ENCODE data around the gene YY2. TPM values are rescaled to one million over a fixed set of nuclear protein-coding genes. Genes with fewer than 3 reads are reported as not detected.
A peak's percentile ranks its signal among the peaks of the same experiment; 100 is the strongest.

The YY2 gene
- total and polyA plus RNA-seq, 2 donors (not counting 1 experiment from before 2014, with no cell fraction given) = 1.5 to 2.8 TPM

DNA sequence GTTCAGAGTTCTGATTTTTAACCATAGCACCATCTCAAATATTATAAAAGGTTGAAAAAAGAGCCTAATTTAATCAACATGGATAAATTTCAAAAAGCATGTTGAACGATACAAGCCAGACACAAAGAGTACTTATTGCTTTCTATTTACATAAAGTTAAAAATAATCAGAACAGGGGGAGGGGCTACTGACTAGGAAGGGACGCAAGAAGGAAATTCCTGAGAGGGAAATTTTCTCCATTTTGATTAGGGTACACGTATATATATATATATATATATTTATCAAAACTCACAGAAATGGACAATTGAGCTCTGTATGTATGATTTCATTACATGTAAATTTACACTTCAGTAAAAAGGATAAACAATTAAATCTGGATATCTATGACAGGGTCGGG is 16.9 kb upstream of the YY2 start:
- Histone ChIP-seq H3K36me3 (ENCODE audit: control insufficient read depth, insufficient read depth, low read length) (no peaks in the 10 kb centered on the region), H2AFZ (ENCODE audit: low read length) (peak overlapping the region; percentile 78), H3K27ac (ENCODE audit: insufficient read depth, low read length) (peak overlapping the region; percentile 82), H4K20me1 (ENCODE audit: control insufficient read depth, extremely low read depth, insufficient read depth, low read length) (no peaks in the 10 kb centered on the region), H3K9ac (ENCODE audit: insufficient read depth, low read length) (peak overlapping the region; percentile 58), H3K9me3 (ENCODE audit: control insufficient read depth, insufficient read depth, low read depth, low read length) (no peaks in the 10 kb centered on the region), H3K4me2 (ENCODE audit: extremely low read depth, insufficient read depth, low read length) (peak overlapping the region; percentile 68), H3K4me1 (ENCODE audit: control insufficient read depth, extremely low read depth, insufficient read depth, low read length) (peaks cover 2% of the 10 kb centered on the region), H3K4me3 (replicated peaks in 1 of 4; ENCODE audit: control extremely low read depth in 1 of 4, insufficient read depth in 1 of 4, low read depth in 3 of 4, low read length in 4 of 4) (peak overlapping the region; percentile 38 to 92 (median 68)), H3K79me2 (ENCODE audit: control insufficient read depth, insufficient read depth, low read length) (peaks cover 12% of the 10 kb centered on the region), H3K27me3 (ENCODE audit: control insufficient read depth, insufficient read depth, low read length) (no peaks in the 10 kb centered on the region)
- TF ChIP-seq, protein P1, sequence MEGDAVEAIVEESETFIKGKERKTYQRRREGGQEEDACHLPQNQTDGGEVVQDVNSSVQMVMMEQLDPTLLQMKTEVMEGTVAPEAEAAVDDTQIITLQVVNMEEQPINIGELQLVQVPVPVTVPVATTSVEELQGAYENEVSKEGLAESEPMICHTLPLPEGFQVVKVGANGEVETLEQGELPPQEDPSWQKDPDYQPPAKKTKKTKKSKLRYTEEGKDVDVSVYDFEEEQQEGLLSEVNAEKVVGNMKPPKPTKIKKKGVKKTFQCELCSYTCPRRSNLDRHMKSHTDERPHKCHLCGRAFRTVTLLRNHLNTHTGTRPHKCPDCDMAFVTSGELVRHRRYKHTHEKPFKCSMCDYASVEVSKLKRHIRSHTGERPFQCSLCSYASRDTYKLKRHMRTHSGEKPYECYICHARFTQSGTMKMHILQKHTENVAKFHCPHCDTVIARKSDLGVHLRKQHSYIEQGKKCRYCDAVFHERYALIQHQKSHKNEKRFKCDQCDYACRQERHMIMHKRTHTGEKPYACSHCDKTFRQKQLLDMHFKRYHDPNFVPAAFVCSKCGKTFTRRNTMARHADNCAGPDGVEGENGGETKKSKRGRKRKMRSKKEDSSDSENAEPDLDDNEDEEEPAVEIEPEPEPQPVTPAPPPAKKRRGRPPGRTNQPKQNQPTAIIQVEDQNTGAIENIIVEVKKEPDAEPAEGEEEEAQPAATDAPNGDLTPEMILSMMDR (conservative IDR thresholded peaks at IDR 0.05 in 1 of 2, IDR thresholded peaks at IDR 0.05 in 1 of 2; ENCODE audit: low read depth in 1 of 2, low read length in 2 of 2) = no peak
- TF ChIP-seq EZH2 (IDR thresholded peaks at IDR 0.05; ENCODE audit: low read length, missing control alignments) = no peak
- peak; percentile 25 to 68 for DNase-seq (ENCODE audit: low read depth in 2 of 2)

DNA sequence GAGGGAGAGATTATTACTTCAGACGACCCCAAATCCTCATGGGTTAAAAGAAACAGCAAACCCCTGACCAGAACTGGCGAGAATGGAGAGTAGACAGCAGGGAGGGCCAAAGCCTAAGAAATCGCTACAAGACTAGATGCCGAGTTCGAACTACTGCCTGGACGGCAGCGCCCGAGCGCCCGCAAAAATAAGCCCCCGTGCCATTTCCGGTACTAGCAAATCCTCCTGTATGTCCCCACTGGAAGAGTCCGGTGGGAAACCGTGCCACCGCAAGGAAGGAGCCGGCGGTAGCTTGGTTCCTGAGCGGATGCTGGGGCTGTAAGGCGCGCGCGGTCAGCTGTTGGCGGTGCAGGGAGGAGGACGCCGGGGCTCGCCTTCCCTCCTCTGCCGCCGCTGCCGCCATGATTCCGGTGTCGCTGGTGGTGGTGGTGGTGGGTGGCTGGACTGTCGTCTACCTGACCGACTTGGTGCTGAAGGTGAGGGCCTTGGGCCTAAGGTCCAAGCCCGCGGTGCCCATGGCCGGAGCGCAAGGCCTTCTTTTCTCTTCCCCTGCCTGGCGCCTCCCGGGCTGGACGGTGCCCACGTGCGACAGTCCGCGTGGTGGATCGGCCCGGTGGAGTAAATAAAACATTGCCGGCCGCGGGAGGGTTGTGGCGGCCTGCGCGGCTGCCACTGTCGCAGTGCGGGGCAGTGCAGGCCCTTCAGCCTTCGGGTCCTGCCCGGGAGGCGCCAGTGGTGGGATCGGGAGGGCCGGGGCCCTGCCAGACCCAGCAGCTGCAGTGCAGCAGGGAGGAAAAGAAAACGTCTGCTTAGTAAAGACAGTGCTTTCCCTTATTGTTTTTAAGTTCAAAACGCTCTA is 16.2 kb upstream of the YY2 start, which contains the start of gene MBTPS2:
Gene MBTPS2 (plus strand): TSS at position 284 of the 859 bp plus-strand sequence. CDS start 118 bp downstream, at position 402.
- H3K9ac ChIP-seq (ENCODE audit: insufficient read depth, low read length) = peak within 1 kb of the TSS; percentile 82
- DNase-seq (ENCODE audit: low read depth in 2 of 2) = peak; percentile 86 to 93
- no peaks in the 10 kb centered on the region for H3K36me3 ChIP-seq (ENCODE audit: control insufficient read depth, insufficient read depth, low read length)

DNA sequence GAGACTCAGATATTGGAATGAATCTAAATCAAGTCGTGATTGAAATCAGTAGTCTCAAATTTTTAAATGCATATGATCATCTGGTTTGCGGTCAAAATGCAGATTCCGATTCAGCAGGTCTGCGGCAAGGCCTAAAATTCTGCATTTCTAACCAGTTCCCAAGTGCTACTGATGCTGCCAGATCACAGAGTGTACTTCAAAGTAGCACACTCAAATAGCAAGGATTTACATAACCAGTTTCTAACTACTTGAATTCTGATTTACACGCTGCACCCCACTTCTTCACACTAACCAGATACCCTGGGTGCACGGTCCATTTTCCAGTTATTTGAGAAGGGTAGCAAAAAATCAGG is 15.6 kb upstream of the YY2 start:
- H3K9ac ChIP-seq (ENCODE audit: insufficient read depth, low read length) = peak overlapping the region; percentile 82
- no peaks in the 10 kb centered on the region for H3K9me3 ChIP-seq (ENCODE audit: control insufficient read depth, insufficient read depth, low read depth, low read length)
- H3K36me3 ChIP-seq (ENCODE audit: control insufficient read depth, insufficient read depth, low read length) = no peaks in the 10 kb centered on the region
- peak overlapping the region; percentile 85 for H3K4me2 ChIP-seq (ENCODE audit: extremely low read depth, insufficient read depth, low read length)
- H4K20me1 ChIP-seq (ENCODE audit: control insufficient read depth, extremely low read depth, insufficient read depth, low read length) = no peaks in the 10 kb centered on the region
- peak overlapping the region; percentile 82 for H3K27ac ChIP-seq (ENCODE audit: insufficient read depth, low read length)
- peak in 1 of 2 donors; percentile 34 for DNase-seq (ENCODE audit: low read depth in 2 of 2)
- H3K4me1 ChIP-seq (ENCODE audit: control insufficient read depth, extremely low read depth, insufficient read depth, low read length) = peaks cover 2% of the 10 kb centered on the region
- peaks cover 12% of the 10 kb centered on the region for H3K79me2 ChIP-seq (ENCODE audit: control insufficient read depth, insufficient read depth, low read length)
- H3K4me3 ChIP-seq (replicated peaks in 1 of 4; ENCODE audit: control extremely low read depth in 1 of 4, insufficient read depth in 1 of 4, low read depth in 3 of 4, low read length in 4 of 4) = peak overlapping the region; percentile 65 to 92 (median 69)
- no peaks in the 10 kb centered on the region for H3K27me3 ChIP-seq (ENCODE audit: control insufficient read depth, insufficient read depth, low read length)
- peak overlapping the region; percentile 5 for H2AFZ ChIP-seq (ENCODE audit: low read length)
- TF ChIP-seq, protein P1 (conservative IDR thresholded peaks at IDR 0.05 in 1 of 2, IDR thresholded peaks at IDR 0.05 in 1 of 2; ENCODE audit: low read depth in 1 of 2, low read length in 2 of 2) = no peak
- TF ChIP-seq EZH2 (IDR thresholded peaks at IDR 0.05; ENCODE audit: low read length, missing control alignments) = no peak

More for the DNA sequence above, 16.2 kb upstream of the YY2 start, which contains the start of gene MBTPS2:
- Histone ChIP-seq H3K4me3 (replicated peaks in 1 of 4; ENCODE audit: control extremely low read depth in 1 of 4, insufficient read depth in 1 of 4, low read depth in 3 of 4, low read length in 4 of 4) (peak within 1 kb of the TSS; percentile 65 to 92 (median 69)), H3K27ac (ENCODE audit: insufficient read depth, low read length) (peak within 1 kb of the TSS; percentile 82), H3K27me3 (ENCODE audit: control insufficient read depth, insufficient read depth, low read length) (no peaks in the 10 kb centered on the region), H3K79me2 (ENCODE audit: control insufficient read depth, insufficient read depth, low read length) (peaks cover 12% of the 10 kb centered on the region), H2AFZ (ENCODE audit: low read length) (peak within 1 kb of the TSS; percentile 78), H4K20me1 (ENCODE audit: control insufficient read depth, extremely low read depth, insufficient read depth, low read length) (no peaks in the 10 kb centered on the region), H3K4me1 (ENCODE audit: control insufficient read depth, extremely low read depth, insufficient read depth, low read length) (peaks cover 2% of the 10 kb centered on the region), H3K4me2 (ENCODE audit: extremely low read depth, insufficient read depth, low read length) (peak within 1 kb of the TSS; percentile 85), H3K9me3 (ENCODE audit: control insufficient read depth, insufficient read depth, low read depth, low read length) (no peaks in the 10 kb centered on the region)
- no peak for TF ChIP-seq EZH2 (IDR thresholded peaks at IDR 0.05; ENCODE audit: low read length, missing control alignments)
- TF ChIP-seq, protein P1 (conservative IDR thresholded peaks at IDR 0.05 in 1 of 2, IDR thresholded peaks at IDR 0.05 in 1 of 2; ENCODE audit: low read depth in 1 of 2, low read length in 2 of 2) = peak in 1 of 2 donors; percentile 9

Measured in fibroblast of lung (primary cell).